Epidermal melanocyte (primary cell): ENCODE data around the gene LMBRD1.
"Not testable (repeated sequence)": the region's sequence is repeated elsewhere in the genome, so short reads cannot be mapped to it uniquely, and the experiment has no call there.

Source experiments
- DNase-seq: peaks from one replicate; pipeline ENCODE4 v3.0.0; 2011; ENCODE audit warnings: low spot score; ENCODE audit not compliant: insufficient read length

The LMBRD1 gene

DNA sequence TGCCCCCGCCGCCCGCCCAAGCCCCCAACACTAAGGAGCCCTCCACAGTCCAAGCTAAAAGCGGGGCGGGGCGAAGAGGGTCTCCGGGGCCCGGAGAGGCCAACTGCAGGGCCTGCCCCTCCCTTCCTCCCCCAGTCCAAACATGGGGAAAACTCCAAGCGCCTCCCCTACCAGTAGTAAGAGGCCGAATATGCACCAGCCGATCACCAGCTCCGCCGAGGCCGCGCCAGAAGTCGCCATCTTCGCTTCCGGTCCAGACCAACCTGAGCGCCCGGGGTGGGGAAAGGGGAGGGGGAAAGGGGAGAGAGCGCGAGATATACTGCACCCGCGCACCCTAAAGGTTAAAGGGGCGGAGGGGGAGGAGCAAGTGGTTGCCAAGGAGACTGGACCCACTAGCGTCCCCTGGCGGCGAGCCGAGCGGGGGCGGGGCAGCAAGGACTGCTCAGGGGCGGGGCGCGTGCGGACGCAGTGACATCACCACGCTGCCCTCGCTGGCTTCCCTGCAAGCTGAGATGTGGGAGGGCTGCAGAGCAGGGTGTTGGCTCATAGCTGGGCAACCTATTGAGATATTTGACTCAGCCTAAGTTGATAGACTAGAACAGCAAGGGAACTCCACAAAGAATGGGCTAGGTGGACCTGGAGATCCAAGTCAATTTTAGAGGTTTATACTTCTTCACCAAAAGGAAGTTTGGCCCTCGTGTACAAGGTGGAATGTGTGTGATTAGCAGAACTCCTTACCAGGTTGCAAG, at the start of gene LMBRD1:
Gene LMBRD1, minus strand, starts transcription at position 369 of the 749 bp plus-strand sequence. Its CDS starts 129 bp downstream, at position 240.
- peak; percentile 81 for DNase-seq

DNA sequence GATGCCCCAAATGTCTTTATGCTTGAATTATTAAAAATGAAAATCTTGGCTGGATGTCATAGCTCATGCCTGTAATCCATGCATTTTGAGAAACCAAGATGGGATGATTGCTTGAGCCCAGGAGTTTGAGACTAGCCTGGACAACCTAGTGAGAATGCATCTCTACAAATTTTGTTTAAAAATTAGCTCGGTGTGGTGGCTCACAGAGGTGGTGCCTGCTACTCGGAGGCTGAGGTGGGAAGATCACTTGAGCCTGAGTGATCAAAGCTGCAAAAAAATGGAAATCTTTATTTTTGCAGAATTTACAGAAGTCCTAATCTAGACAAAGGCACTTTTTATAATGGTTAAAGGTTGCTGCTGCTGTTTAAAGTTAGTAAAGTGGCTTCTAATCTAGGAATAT, 49.5 kb upstream of the LMBRD1 start:
- DNase-seq, result no peak

DNA sequence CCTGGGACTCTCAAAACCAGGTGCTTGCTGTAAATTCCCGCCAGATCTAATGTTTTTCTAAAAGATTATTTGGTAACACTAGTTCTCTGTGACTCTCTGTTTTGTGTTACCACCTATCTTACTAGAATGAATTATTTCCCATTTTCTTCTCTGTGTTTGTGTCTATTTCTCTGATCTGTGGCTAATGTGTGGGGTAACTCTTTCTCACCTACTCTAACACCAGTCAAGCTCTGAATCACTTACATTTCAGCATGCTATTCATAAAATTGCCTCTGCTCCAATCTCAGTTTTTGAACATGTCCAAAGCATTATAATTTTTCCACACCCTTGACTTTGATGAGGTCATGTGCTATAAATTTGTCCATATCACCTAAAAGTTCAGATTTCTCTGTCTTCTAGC, 46.4 kb upstream of the LMBRD1 start:
- DNase-seq, result no peak

DNA sequence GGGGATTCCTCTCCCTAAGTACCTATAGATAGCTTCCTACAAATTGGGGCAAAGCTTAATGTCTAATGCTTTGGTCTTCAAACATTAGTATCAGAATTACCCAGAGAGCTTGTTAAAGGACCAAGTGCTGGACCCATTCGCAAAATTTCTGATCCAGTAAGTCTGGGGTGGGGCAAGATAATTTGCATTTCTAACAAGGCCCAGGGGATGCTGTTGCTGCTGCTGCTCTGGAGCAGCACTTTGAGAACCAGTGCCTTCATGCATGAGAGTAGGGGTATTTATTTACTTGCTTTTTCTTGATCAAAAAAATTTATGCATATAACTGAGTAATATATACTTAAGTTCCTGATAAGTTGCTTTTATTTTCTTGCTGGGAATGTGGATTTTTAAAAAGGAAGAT, 45.1 kb upstream of the LMBRD1 start:
- no peak for DNase-seq

DNA sequence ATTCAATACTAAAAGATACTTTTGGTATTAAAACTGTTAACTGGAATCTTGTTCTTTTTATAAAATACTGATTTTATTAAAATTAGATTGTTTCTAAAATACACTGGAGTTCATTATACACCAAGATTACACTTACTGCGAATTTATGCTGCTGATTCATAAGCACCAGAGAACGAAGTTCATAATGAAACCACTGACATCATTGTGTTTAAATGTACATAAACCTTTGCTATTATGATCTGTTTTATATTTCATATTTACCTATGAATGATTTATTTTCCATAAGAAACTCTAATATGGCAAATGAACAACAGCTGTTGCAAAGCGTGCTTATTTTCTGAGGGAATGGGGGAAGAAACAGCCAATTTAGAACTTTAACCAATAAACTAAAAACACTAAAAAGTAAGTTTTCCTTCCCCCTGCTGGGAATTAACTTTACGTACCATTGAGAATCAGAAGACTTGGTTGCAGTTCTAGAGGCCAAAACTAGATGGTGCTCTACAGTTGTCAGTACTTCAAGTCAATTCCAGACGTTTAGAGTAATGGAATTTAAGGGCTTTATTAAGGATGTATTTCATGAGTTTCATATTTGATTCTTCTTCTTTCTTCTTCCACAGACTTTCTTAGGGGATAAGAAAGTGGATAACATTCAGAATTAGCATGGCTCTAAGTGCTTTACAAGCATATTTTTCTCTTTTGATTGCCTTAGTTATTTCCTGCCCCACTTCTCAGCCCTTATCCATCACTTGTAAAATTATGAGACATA, 38.8 kb upstream of the LMBRD1 start:
- DNase-seq, result no peak

DNA sequence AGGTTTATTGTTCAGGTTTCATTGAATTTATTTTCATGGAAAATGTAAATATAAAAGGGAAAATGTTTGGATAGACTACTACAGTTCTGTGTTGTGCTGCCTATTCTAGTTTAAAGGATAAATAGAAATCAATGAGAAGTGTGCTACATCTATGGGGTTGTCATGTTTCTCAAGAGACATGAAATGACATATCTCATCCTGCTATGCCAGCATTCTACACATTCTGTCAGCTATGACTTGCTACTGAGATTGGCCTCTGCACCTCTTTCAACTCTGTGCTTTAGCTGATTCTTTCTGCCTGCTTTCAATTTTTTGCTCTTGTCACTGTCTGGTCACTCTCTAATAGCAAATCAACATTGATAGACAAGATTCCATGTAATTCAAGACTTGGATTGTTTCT, 35.7 kb upstream of the LMBRD1 start:
- DNase-seq, result no peak

DNA sequence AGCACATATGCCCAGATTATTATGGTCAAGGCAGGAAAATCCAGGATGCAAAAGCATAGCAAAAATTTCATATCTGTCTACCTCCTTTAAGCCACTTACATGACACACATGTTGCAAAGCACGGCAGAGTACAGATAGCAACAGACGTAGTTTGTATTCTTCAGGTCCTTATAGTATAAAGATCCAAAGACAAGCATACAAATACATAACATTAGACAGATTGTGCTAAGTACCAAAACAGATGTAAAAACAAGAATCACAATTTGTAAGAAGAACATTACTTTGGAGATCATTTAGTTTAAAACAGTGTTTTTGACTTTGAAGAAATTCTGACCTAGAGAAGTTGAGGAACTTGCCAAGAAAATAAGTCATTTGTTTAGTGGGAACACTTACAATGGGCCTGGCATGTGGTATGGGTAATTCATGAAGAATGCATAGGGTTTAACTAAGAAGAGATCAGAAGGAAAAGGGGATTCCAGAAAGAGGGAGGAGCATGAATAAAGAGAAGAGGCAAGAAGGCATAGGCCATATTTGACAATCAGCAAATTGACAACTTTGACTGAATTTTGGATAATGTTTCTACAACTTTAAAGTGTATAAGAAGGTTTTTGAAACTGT, 30.6 kb upstream of the LMBRD1 start:
- no peak for DNase-seq

DNA sequence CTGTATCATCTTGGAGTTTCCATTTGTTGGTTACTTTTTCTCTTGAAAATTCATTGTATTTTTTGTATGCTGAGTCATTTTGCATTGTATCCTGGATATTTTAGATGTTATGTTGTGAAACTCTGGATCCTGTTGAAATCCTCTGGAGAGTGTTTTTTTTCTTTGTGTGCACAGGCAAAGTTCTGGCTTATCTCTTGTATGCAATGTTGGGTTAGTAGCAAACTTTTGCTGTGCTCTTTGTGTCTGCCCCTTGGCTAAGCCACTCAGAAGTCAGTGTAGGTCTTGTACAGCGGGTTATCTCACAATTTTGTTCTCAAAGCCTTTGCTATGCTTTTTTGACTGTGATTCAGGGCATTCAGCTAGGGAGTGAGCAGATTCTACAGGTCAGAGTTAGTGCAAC, 29.1 kb upstream of the LMBRD1 start:
- no peak for DNase-seq

DNA sequence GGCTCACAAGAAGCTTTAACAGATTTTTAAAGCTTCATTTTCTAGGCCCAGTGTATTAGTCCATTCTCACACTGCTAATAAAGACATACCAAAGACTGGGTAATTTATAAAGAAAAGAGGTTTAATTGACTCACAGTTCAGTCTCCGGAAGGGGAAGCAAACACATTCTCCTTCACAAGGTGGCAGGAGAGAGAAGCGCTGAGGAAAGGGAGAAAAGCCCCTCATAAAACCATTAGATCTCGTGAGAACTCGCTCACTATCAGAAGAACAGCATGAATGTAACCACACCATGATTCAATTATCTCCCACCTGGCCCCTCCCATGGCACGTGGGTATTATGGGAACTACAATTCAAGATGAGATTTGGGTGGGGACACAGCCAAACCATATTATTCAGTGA, 27.5 kb upstream of the LMBRD1 start:
- not testable (repeated sequence) for DNase-seq

DNA sequence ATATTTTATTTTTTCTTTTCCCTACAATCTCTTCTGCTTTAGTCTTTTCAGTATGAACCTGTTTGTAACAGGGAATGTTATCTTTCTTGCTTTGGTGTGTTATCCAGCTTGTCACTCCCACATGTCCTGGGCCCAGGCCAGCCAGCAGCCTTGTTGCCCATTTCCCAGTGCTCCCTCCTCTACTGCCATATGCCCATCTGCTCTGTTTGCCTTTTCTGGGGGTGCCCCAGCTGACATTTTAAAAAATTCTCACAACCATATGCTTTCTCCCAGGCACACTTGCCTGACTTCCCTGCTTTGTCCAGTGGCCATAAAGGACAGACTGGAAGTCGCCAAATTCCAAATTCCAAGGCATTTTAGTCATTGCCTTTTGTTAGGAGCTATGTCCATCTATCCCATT, 23.6 kb upstream of the LMBRD1 start:
- no peak for DNase-seq

DNA sequence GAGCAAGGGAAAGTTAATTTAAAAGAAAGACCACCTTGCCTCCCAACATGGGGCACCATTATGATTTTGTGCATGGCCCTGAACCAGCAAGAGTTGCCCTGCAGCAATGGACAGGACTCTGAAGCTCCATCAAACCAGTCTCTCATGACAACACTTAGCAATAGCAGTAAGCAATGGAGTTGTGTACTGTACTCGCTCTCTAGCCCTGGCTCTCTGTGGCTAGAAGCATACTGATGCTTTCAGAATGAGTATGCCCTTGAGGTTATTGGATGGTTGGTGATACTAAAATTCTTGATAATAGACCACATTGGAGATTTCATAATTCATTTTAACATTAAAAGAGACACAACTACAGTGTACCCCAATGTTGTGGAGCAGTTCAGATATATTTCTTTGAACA, 23.2 kb upstream of the LMBRD1 start:
- DNase-seq, result no peak

DNA sequence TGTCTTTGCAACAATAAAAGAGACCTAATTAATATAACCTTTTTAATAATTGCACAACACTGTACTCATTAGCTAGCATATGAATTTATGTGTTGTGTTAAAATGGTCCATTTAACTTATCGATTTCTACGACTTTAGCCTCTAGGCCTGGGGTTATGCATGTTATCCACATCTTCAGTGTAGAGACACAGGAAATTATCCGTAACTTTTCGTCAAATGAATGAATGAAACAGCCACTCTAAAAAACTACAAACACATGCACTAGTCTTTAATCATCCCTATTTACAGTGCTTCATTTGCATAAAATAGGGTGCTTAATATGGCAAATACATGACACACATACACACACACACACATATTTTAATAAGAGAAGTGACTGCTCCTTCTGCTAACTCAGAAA, 22.3 kb upstream of the LMBRD1 start:
- DNase-seq, result no peak

DNA sequence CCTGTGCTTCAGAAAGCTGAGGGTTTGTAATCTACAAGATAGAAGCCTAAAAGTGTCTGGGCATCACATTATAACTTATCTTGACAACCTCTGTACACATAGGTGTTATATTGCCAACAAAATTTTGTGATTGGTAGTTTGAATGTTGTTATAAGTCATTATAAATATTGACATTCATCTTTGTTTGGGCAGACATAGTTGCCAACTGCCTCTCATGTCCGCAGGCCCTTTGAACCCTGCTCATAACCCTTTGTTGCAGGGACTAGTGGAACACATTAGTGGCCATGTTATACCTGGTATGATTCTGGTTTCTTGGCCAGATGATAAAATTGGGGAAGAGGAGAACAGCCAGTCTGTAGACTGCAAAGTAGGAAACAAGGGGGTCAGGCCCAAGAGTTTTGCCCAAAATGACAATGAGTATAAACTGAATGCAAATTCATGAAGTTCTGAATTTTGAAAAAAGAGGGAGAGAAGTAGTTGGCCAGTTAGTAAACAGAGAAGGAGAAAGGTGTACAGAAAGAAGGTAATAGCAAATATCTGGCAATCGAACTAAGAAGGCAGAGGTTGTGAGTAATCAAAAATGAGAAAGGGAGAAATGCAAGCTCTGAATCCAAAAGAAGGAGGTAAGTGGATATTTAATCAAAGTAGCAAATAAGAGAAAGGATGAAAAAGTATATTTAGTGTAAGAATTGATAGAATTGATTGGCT, 21.6 kb upstream of the LMBRD1 start:
- DNase-seq, result no peak

DNA sequence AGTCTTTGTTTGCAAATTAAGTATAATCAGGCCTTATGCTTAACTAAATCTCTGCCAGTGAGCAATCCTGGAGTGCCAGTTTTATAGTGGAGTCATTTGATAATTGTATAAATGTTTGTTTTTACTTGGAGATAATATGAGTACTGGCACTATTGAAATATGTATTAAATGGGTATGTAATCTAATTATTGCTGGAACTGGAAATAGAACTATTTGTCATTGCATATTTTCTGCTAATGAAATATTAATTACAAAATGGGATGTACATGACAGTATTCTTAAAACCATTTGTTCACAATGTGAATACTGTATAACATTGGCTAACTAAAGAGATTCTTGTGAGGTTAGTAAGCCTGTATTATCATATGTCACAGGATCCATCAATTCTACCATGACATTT, 20.5 kb upstream of the LMBRD1 start:
- DNase-seq, result no peak

DNA sequence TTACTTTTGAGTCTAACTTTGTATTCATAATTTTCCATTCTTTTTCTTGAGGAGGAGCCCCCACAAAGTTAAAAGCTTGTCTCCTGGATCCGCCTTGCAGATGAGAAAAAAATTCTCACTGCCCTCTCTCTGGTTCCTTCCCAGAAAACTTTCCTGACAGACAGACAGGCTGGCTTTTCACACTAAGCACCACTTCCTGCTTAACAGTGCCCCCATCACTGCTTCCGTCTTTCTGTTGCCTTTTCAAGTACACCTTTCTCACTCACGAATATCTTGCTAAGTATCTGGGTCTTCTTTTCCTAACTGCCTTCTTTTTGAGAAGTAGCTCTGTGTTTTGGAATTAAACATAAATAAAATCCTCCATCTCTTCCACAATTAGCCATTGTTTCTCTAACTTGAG, 19.8 kb upstream of the LMBRD1 start:
- DNase-seq, result no peak

DNA sequence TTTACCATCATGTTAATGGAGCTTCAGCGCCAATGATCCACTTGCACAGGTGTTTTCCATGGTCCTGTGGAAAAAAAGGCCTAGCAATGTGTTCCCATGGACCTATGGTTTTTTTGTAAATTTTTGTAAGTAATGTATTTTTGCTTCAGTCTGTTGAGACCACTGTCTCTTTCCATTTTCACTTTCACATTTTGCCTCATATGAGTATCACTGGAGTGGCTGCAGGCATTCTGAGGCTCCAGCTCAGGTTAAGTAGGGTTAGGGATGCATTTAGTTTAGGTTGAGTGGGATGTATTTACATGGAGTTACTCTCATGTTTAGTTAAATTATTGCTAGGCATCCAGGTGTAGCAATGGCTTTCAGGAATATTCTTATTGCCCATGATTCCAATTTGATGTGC, 19.2 kb upstream of the LMBRD1 start:
- DNase-seq, result no peak

DNA sequence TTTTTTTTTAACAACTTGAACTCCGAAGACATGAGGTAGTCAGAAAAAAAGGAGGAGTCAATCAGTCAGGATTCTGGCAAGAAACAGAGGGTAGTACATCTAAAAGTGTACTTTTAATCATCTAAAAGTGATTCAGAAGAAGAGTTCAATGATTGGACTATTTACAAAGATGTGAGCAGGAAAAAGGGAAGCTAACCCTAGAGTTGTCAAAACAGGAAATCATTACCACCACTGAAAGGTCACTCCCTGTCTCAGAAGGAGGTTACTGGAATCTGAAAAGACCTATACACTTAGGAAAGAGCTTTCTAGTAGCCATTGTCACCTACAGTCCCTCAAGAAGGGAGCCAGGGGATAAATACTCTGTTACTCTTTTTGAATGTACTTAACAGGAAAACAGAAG, 16.7 kb upstream of the LMBRD1 start:
- no peak for DNase-seq

DNA sequence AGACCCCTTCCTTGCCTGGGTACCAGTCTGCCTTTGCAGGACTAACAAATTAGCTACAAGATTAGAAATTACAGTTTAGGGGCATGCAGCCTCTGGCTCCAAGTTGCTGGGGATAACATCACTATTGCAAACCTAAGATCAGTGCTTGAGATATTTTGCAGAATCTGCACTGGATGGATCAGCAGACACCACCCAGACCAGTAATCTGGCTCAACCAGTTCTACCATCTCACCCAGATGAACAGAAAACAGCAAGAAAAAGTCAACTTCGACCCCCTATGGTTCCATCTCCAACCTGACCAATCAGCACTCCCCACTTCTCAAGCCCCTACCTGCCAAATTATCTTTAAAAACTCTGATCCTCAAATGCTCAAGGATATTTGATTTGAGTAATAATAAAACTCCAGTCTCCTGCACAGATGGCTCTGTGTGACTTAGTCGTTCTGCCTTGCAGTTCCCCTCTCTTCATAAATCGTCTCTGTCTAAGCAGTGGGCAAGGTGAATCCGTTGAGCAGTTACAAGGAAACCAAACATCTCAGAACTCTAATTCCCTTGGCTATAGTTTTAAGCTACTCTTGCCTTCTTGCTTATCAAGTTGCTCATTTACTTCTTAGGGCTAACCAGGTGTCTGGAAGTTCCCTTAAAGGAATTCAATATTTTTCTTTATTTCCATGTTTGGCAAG, 16.1 kb upstream of the LMBRD1 start:
- DNase-seq, result no peak

DNA sequence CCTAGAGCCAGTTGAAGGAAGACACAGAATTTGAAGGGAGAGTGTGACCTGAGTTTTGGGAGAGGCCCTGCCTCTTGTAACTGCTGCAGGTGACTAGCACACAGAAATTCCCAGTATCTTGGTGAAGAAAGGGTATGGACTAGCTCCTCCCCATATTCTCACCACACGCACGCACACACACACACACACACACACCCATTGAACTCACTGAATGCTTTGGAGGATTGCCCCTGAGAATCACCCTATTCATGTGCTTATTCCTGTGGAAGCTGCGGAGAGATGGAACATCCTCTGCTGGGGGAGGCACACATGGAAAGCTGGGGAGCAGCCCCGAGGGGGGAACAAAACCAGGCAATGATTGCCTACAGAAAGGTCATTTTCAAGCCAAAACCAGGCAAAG, 6.2 kb upstream of the LMBRD1 start:
- no peak for DNase-seq

DNA sequence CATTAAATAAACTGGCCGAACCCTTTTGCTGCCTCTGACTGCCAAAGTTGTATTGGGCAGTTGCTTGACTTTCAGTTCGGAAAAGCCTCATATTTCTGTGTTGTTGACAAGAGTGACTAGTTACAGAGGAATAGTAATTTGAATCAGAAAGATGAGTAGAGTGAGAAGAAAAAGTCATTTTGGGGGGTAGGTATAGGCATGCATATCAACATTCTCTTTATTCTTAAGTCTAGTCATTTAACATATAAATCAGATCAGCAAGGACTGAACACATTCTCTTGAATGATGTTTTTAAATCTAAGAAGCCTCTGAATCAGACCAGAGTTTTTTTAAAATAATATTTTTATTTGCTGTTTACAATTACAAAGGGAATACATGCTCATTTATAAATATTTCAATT, 4.9 kb upstream of the LMBRD1 start:
- DNase-seq, result no peak

DNA sequence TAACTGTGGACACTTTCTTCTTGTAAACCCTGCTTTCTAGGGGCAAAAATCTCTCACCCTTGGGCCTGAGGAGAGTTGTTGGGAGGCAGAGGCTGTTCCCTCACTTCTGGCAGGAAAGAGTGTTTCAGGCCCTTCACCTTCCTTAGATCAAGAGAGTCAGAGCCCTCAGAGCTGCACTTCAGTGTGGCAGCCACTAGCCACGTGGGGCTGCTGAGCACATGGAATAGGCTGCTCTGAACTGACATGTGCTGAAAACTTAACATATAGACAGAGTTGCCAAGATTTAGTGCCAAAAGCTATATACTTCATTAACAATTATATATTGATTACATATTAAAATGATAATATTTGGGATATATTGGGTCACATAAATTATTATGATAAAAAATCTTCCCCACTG, 4.4 kb upstream of the LMBRD1 start:
- DNase-seq, result no peak
